HCT116 (cell line): ENCODE data around the gene CSNK2A1. TPM values are rescaled to one million over a fixed set of nuclear protein-coding genes. Genes with fewer than 3 reads are reported as not detected.

Experiments used
- ATAC-seq: fragments of 200-7000 bp; cut with Tn5 transposase; 2 replicates; pipeline ENCODE4 v1.9.1; 2020; ENCODE audit warnings: mild to moderate bottlenecking, moderate library complexity
- BruUV-seq: library from RNA; stranded (reverse); fragments of 400-500 nt; replicated peaks from 2 replicates; lab custom pipeline; 2021; lab: Mats Ljungman, UMichigan
- CTCF ChIA-PET: fragments of 300-600 bp; sonication (Branson Sonifier 250); formaldehyde crosslinking; loops from one replicate; lab custom pipeline; 2021; ENCODE audit warnings: antibody characterized with exemption; lab: Charles Lee
- POLR2A ChIA-PET: fragments of 300-600, 350-600 bp; sonication (Branson Sonifier 250); formaldehyde crosslinking; loops from one replicate; lab custom pipeline; 2021; ENCODE audit warnings: antibody characterized with exemption; lab: Charles Lee
- RAD21 ChIA-PET, 2 experiments: fragments of 300-600 bp; sonication (Branson Sonifier 250); formaldehyde crosslinking; loops; one replicate each; lab custom pipeline; 2023; ENCODE audit warnings: low total read pairs in 2 of 2; ENCODE audit not compliant: uncharacterized antibody in 2 of 2, unreplicated experiment in 2 of 2, low non-redundant PET in 1 of 2; lab: Charles Lee
- DNase-seq: peaks from one replicate; pipeline ENCODE4 v3.0.0-alpha.2; 2010; ENCODE audit warnings: low read depth, low spot score
- H2AFZ ChIP-seq: fragments of 200-600 bp; shearing (Covaris generic), sonication (generic); 2 replicates; pipeline ENCODE4 v1.6.1; 2017; ENCODE audit warnings: low read depth, mixed run types, mixed read lengths, antibody characterized with exemption, low read length; ENCODE audit not compliant: poor library complexity, severe bottlenecking
- H3K27ac ChIP-seq: 2 replicates; pipeline ENCODE4 v1.5.1; 2012; ENCODE audit warnings: low read depth, low read length
- H3K27me3 ChIP-seq: fragments of 200-600 bp; sonication (generic); 2 replicates; pipeline ENCODE4 v1.6.1; 2016; ENCODE audit warnings: mixed run types, low read length, mixed read lengths; ENCODE audit not compliant: insufficient read depth
- H3K36me3 ChIP-seq, 2 experiments: fragments of 200-500 bp in 1 of 2; fragments of 200-600 bp in 1 of 2; sonication (Bioruptor generic) in 1 of 2; sonication (generic) in 1 of 2; 2 replicates each; pipeline versions ENCODE4 v1.5.1 to v1.6.1; 2014 to 2016; ENCODE audit warnings: low read length in 2 of 2, inconsistent platforms in 1 of 2, mixed read lengths in 1 of 2, mixed run types in 1 of 2; ENCODE audit not compliant: insufficient read depth in 2 of 2, control insufficient read depth in 1 of 2
- H3K4me1 ChIP-seq, 2 experiments: fragments of 200-600 bp in 1 of 2; sonication (generic) in 1 of 2; 2 replicates each; pipeline versions ENCODE4 v1.5.1 to v1.6.1; 2012 to 2017; ENCODE audit warnings: low read length in 2 of 2, inconsistent platforms in 1 of 2, mild to moderate bottlenecking in 1 of 2, mixed read lengths in 1 of 2, mixed run types in 1 of 2, moderate library complexity in 1 of 2; ENCODE audit not compliant: insufficient read depth in 2 of 2, control insufficient read depth in 1 of 2
- H3K4me2 ChIP-seq: fragments of 200-600 bp; sonication (generic); 2 replicates; pipeline ENCODE4 v1.6.1; 2017; ENCODE audit warnings: mixed run types, low read length, mixed read lengths
- H3K4me3 ChIP-seq, 2 experiments: fragments of 200-600 bp in 1 of 2; sonication (generic) in 1 of 2; replicated peaks in 1 of 2; 2 replicates each; pipeline ENCODE4 v1.5.1; 2011 to 2016; ENCODE audit warnings: low read length in 2 of 2, control low read depth in 1 of 2, low read depth in 1 of 2, mild to moderate bottlenecking in 1 of 2, mixed read lengths in 1 of 2, mixed run types in 1 of 2
- H3K79me2 ChIP-seq: fragments of 200-600 bp; sonication (generic); 2 replicates; pipeline ENCODE4 v1.6.1; 2017; ENCODE audit warnings: mild to moderate bottlenecking, mixed run types, low read length, moderate library complexity, mixed read lengths; ENCODE audit not compliant: insufficient read depth
- H3K9ac ChIP-seq: fragments of 200-600 bp; sonication (generic); 2 replicates; pipeline ENCODE4 v1.6.1; 2016; ENCODE audit warnings: low read length, mixed read lengths
- H3K9me2 ChIP-seq: fragments of 200-600 bp; sonication (generic), shearing (Covaris generic); 2 replicates; pipeline ENCODE4 v1.6.1; 2017; ENCODE audit warnings: mixed run types, mild to moderate bottlenecking, moderate library complexity; ENCODE audit not compliant: insufficient read depth
- H3K9me3 ChIP-seq, 2 experiments: fragments of 200-500 bp in 1 of 2; fragments of 200-600 bp in 1 of 2; sonication (Bioruptor generic) in 1 of 2; sonication (generic) in 1 of 2; 2 replicates each; pipeline ENCODE4 v1.6.1; 2014 to 2017; ENCODE audit warnings: low read length in 2 of 2, mixed read lengths in 2 of 2, inconsistent platforms in 1 of 2, low read depth in 1 of 2, mild to moderate bottlenecking in 1 of 2, mixed run types in 1 of 2, moderate library complexity in 1 of 2; ENCODE audit not compliant: control insufficient read depth in 1 of 2, insufficient read depth in 1 of 2
- H4K20me1 ChIP-seq: fragments of 200-600 bp; sonication (generic), shearing (Covaris generic); 2 replicates; pipeline ENCODE4 v1.6.1; 2017; ENCODE audit warnings: mixed run types, mild to moderate bottlenecking, moderate library complexity; ENCODE audit not compliant: insufficient read depth
- ATF3 ChIP-seq: IDR thresholded peaks from 2 replicates; pipeline ENCODE4 v1.6.1; 2012
- CBX3 ChIP-seq: IDR thresholded peaks from 2 replicates; pipeline ENCODE4 v1.6.1; 2012; ENCODE audit warnings: low read depth
- CEBPB ChIP-seq: IDR thresholded peaks from 2 replicates; pipeline ENCODE4 v1.6.1; 2012; ENCODE audit warnings: low read depth
- CTCF ChIP-seq, 3 experiments: fragments of 200-600 bp in 1 of 3; sonication (generic) in 1 of 3; IDR thresholded peaks in 2 of 3; conservative IDR thresholded peaks in 1 of 3; 2 replicates each; pipeline ENCODE4 v1.5.1; 2012 to 2017; ENCODE audit warnings: low read depth in 2 of 3, low read length in 2 of 3, antibody characterized with exemption in 1 of 3, borderline replicate concordance in 1 of 3, control low read depth in 1 of 3, mild to moderate bottlenecking in 1 of 3, mixed read lengths in 1 of 3, mixed run types in 1 of 3, moderate library complexity in 1 of 3; ENCODE audit not compliant: insufficient read depth in 1 of 3
- EGR1 ChIP-seq: IDR thresholded peaks from 2 replicates; pipeline ENCODE4 v1.6.1; 2012; ENCODE audit warnings: low read depth
- ELF1 ChIP-seq: IDR thresholded peaks from 2 replicates; pipeline ENCODE4 v1.6.1; 2012; ENCODE audit warnings: low read depth, borderline replicate concordance
- EZH2 ChIP-seq: fragments of 200-600 bp; sonication (generic); IDR thresholded peaks from 2 replicates; pipeline ENCODE4 v1.6.1; 2017; ENCODE audit warnings: antibody characterized with exemption, mixed run types
- EZH2phosphoT487 ChIP-seq: fragments of 200-600 bp; IDR thresholded peaks from 2 replicates; pipeline ENCODE4 v1.6.1; 2018; ENCODE audit warnings: antibody characterized with exemption, borderline replicate concordance
- JUND ChIP-seq: IDR thresholded peaks from 2 replicates; pipeline ENCODE4 v1.6.1; 2012
- POLR2A ChIP-seq: IDR thresholded peaks from 2 replicates; pipeline ENCODE4 v1.7.0; 2011; ENCODE audit warnings: borderline replicate concordance; ENCODE audit not compliant: insufficient read depth, insufficient read length; ENCODE audit errors: extremely low read depth
- POLR2AphosphoS5 ChIP-seq: IDR thresholded peaks from 2 replicates; pipeline ENCODE4 v1.6.1; 2011; ENCODE audit warnings: mild to moderate bottlenecking, low read depth, low read length, moderate library complexity
- RAD21 ChIP-seq: IDR thresholded peaks from 2 replicates; pipeline ENCODE4 v1.6.1; 2012; ENCODE audit warnings: low read depth, mild to moderate bottlenecking
- SIN3A ChIP-seq: IDR thresholded peaks from 2 replicates; pipeline ENCODE4 v1.6.1; 2012; ENCODE audit warnings: low read depth
- SP1 ChIP-seq: IDR thresholded peaks from 2 replicates; pipeline ENCODE4 v1.6.1; 2012; ENCODE audit warnings: low read depth
- SRF ChIP-seq: IDR thresholded peaks from 2 replicates; pipeline ENCODE4 v1.6.1; 2012; ENCODE audit warnings: low read depth
- TCF7L2 ChIP-seq: IDR thresholded peaks from 2 replicates; pipeline ENCODE4 v1.7.0; 2011; ENCODE audit warnings: borderline replicate concordance, inconsistent platforms; ENCODE audit not compliant: insufficient read depth, insufficient read length; ENCODE audit errors: extremely low read depth
- YY1 ChIP-seq: IDR thresholded peaks from 2 replicates; pipeline ENCODE4 v1.6.1; 2011; ENCODE audit warnings: low read length, low read depth, moderate library complexity, mild to moderate bottlenecking; ENCODE audit not compliant: insufficient replicate concordance; ENCODE audit errors: extremely low read depth
- ZBTB33 ChIP-seq: IDR thresholded peaks from 2 replicates; pipeline ENCODE4 v1.6.1; 2011; ENCODE audit warnings: mild to moderate bottlenecking, low read length, moderate library complexity; ENCODE audit not compliant: insufficient replicate concordance; ENCODE audit errors: extremely low read depth
- ZFX ChIP-seq: fragments of 450-650 bp; IDR thresholded peaks from 2 replicates; pipeline ENCODE4 v1.6.1; 2017
- ZNF274 ChIP-seq: fragments of 200-500 bp; sonication (Bioruptor generic); IDR thresholded peaks from 2 replicates; pipeline ENCODE4 v1.6.1; 2014; ENCODE audit warnings: mild to moderate bottlenecking, low read depth, low read length, inconsistent platforms
- intact Hi-C: fragments of 100-400 bp; cut with micrococcal nuclease; formaldehyde crosslinking; loops from 2 replicates; pipeline ENCODE4 v1.10.0; 2022
- total RNA-seq: library from RNA; stranded (reverse); gene quantifications from one replicate; pipeline ENCODE4 v1.2.1, GENCODE V29; 2021; ENCODE audit not compliant: unreplicated experiment

Gene CSNK2A1
- total RNA-seq, 1 experiment from 2014 or later, result 284 TPM

- CTCF ChIA-PET, result interaction anchor here (0.6 kb wide), 1 partner anchor 116 kb away, joined by 3 read pairs; no protein-coding TSS in a partner anchor
- H3K9ac ChIP-seq, result no peak overlapping the region
- peak; percentile 73 for DNase-seq
- H3K4me3 ChIP-seq, result no peak overlapping the region
- H3K36me3 ChIP-seq, result peaks cover 9 to 18% of the 10 kb centered on the region in 2 experiments; a peak in 2 of 4 replicates
- H3K79me2 ChIP-seq, result peaks cover 97% of the 10 kb centered on the region
- no TSS peak for BruUV-seq
- H3K4me2 ChIP-seq, result peak overlapping the region; percentile 10; the same call in 1 of the 2 replicates
- H4K20me1 ChIP-seq, result peaks cover 38% of the 10 kb centered on the region; the same call in 1 of the 2 replicates
- H3K27ac ChIP-seq, result no peak overlapping the region
- H3K27me3 ChIP-seq, result no peaks in the 10 kb centered on the region
- POLR2A ChIA-PET, result interaction anchor here (1.0 to 1.3 kb wide), 3 partner anchors 8 to 15 kb away, joined by 3 to 4 read pairs (median 3); partner anchors contain the start of gene CSNK2A1
- H3K9me2 ChIP-seq, result no peaks in the 10 kb centered on the region
- no peaks in the 10 kb centered on the region for H3K9me3 ChIP-seq
- no peak for ATAC-seq
- RAD21 ChIA-PET, result no interaction called here
- intact Hi-C loops, result no loop called here
- no peak overlapping the region for H2AFZ ChIP-seq
- H3K4me1 ChIP-seq, result peaks cover 10 to 14% of the 10 kb centered on the region in 2 experiments; a peak in 3 of 4 replicates
- TF ChIP-seq ATF3 (no peak; the same call in 1 of the 2 replicates), ELF1 (no peak), SP1 (peak; percentile 73), POLR2AphosphoS5 (peak; percentile 62), POLR2A (no peak), YY1 (peak; percentile 49), EZH2 (no peak), ZNF274 (no peak), CEBPB (peak; percentile 92), CTCF (IDR thresholded peaks at IDR 0.05 in 2 of 3, conservative IDR thresholded peaks at IDR 0.05 in 1 of 3; ENCODE audit: borderline replicate concordance in 1 of 3, insufficient read depth in 1 of 3, low read depth in 2 of 3, low read length in 2 of 3) (no peak), ZFX (no peak), CBX3 (no peak), ZBTB33 (no peak), JUND (peak; percentile 71), EGR1 (no peak), SRF (no peak), RAD21 (no peak), SIN3A (no peak), TCF7L2 (no peak), EZH2phosphoT487 (no peak)
These were observed 14.5 kb downstream of the CSNK2A1 start for GRCh38 chr20:528923-529604.
